HEK293 (cell line): ENCODE data around the gene C17orf50.
A peak's percentile ranks its signal among the peaks of the same experiment; 100 is the strongest.

Source experiments
- KLF10 ChIP-seq: fragments of 450-650 bp; IDR thresholded peaks from 2 replicates; pipeline ENCODE4 v1.5.1; 2018; ENCODE audit warnings: missing biosample characterization, mild to moderate bottlenecking, missing genetic modification characterization
- PRDM1 ChIP-seq: fragments of 450-650 bp; formaldehyde crosslinking; IDR thresholded peaks from 2 replicates; pipeline ENCODE4; 2016; ENCODE audit warnings: missing biosample characterization, missing genetic modification characterization
- PRDM6 ChIP-seq: fragments of 450-650 bp; formaldehyde crosslinking; IDR thresholded peaks from 2 replicates; pipeline ENCODE4 v1.5.1; 2017; ENCODE audit warnings: missing biosample characterization, missing genetic modification characterization
- SP2 ChIP-seq: fragments of 450-650 bp; formaldehyde crosslinking; IDR thresholded peaks from 2 replicates; pipeline ENCODE4 v1.5.1; 2016; ENCODE audit warnings: missing biosample characterization, missing genetic modification characterization
- TRIM28 ChIP-seq: IDR thresholded peaks from 2 replicates; pipeline ENCODE4 v1.6.1; 2011; ENCODE audit warnings: low read length, control low read depth, borderline replicate concordance
- ZNF155 ChIP-seq: fragments of 450-650 bp; formaldehyde crosslinking; IDR thresholded peaks from 2 replicates; pipeline ENCODE4 v1.5.1; 2016; ENCODE audit warnings: missing biosample characterization, missing genetic modification characterization
- ZNF311 ChIP-seq: fragments of 450-650 bp; formaldehyde crosslinking; IDR thresholded peaks from 2 replicates; pipeline ENCODE4 v1.5.1; 2017; ENCODE audit warnings: missing biosample characterization, missing genetic modification characterization, borderline replicate concordance
- ZNF324 ChIP-seq: fragments of 450-650 bp; formaldehyde crosslinking; IDR thresholded peaks from 2 replicates; pipeline ENCODE4 v1.5.1; 2016; ENCODE audit warnings: missing biosample characterization, missing genetic modification characterization
- ZNF335 ChIP-seq: fragments of 450-650 bp; formaldehyde crosslinking; conservative IDR thresholded peaks from 2 replicates; pipeline ENCODE4 v1.5.1; 2016; ENCODE audit warnings: missing biosample characterization, missing genetic modification characterization
- ZNF391 ChIP-seq: fragments of 450-650 bp; formaldehyde crosslinking; IDR thresholded peaks from 2 replicates; pipeline ENCODE4 v1.5.1; 2016; ENCODE audit warnings: low read depth, missing biosample characterization, missing genetic modification characterization, borderline replicate concordance
- ZNF501 ChIP-seq: fragments of 450-650 bp; formaldehyde crosslinking; IDR thresholded peaks from 2 replicates; pipeline ENCODE4 v1.5.1; 2016; ENCODE audit warnings: missing biosample characterization, missing genetic modification characterization
- ZNF518A ChIP-seq: fragments of 450-650 bp; formaldehyde crosslinking; conservative IDR thresholded peaks from 2 replicates; pipeline ENCODE4 v1.5.1; 2016; ENCODE audit warnings: low read depth, missing biosample characterization, missing genetic modification characterization
- ZNF561 ChIP-seq: fragments of 450-650 bp; IDR thresholded peaks from 2 replicates; pipeline ENCODE4 v1.5.1; 2018; ENCODE audit warnings: missing biosample characterization, missing genetic modification characterization, borderline replicate concordance
- ZNF580 ChIP-seq: fragments of 450-650 bp; formaldehyde crosslinking; IDR thresholded peaks from 2 replicates; pipeline ENCODE4 v1.5.1; 2016; ENCODE audit warnings: missing biosample characterization, missing genetic modification characterization
- ZNF843 ChIP-seq: fragments of 450-650 bp; formaldehyde crosslinking; IDR thresholded peaks from 2 replicates; pipeline ENCODE4 v1.5.1; 2016; ENCODE audit warnings: missing biosample characterization, missing genetic modification characterization
- TF ChIP-seq, protein P1 (sequence below): fragments of 450-650 bp; formaldehyde crosslinking; IDR thresholded peaks from 2 replicates; pipeline ENCODE4 v1.5.1; 2016; ENCODE audit warnings: missing biosample characterization, missing genetic modification characterization
- TF ChIP-seq, protein P2 (sequence below): fragments of 450-650 bp; formaldehyde crosslinking; IDR thresholded peaks from 2 replicates; pipeline ENCODE4 v1.5.1; 2016; ENCODE audit warnings: missing biosample characterization, missing genetic modification characterization
- TF ChIP-seq, protein P3 (sequence below): fragments of 450-650 bp; IDR thresholded peaks from 2 replicates; pipeline ENCODE4 v1.5.1; 2018; ENCODE audit warnings: missing biosample characterization, mild to moderate bottlenecking, missing genetic modification characterization
- TF ChIP-seq, protein P4 (sequence below): fragments of 450-650 bp; formaldehyde crosslinking; IDR thresholded peaks from 2 replicates; pipeline ENCODE4 v1.5.1; 2016; ENCODE audit warnings: missing biosample characterization, missing genetic modification characterization
- TF ChIP-seq, protein P5 (sequence below): fragments of 450-650 bp; formaldehyde crosslinking; conservative IDR thresholded peaks from 2 replicates; pipeline ENCODE4 v1.5.1; 2016; ENCODE audit warnings: low read depth, missing biosample characterization, missing genetic modification characterization

C17orf50 gene

GRCh38 chr17:35731239-35731916, 29.3 kb upstream of the C17orf50 start, which contains the start of gene RASL10B (continued):
- TF ChIP-seq ZNF518A (tag by site-specific recombination) (no peak), ZNF391 (no peak), PRDM6 (no peak), TRIM28 (no peak), ZNF311 (no peak), SP2 (peak; percentile 23), ZNF843 (tag by site-specific recombination) (no peak), ZNF580 (tag by site-specific recombination) (0 out of 2 replicates have a peak, but pooled peaks have one; percentile 56), ZNF155 (tag by site-specific recombination) (no peak), PRDM1 (tag by site-specific recombination) (peak; percentile 83), KLF10 (peak; percentile 17; the same call in 1 of the 2 replicates), ZNF561 (tag by site-specific recombination) (peak; percentile 60; the same call in 1 of the 2 replicates), ZNF324 (tag by site-specific recombination) (peak; percentile 19; the same call in 1 of the 2 replicates), ZNF335 (tag by site-specific recombination) (peak; percentile 52), ZNF501 (tag by site-specific recombination) (0 out of 2 replicates have a peak, but pooled peaks have one; percentile 19)
- TF ChIP-seq, protein P1, sequence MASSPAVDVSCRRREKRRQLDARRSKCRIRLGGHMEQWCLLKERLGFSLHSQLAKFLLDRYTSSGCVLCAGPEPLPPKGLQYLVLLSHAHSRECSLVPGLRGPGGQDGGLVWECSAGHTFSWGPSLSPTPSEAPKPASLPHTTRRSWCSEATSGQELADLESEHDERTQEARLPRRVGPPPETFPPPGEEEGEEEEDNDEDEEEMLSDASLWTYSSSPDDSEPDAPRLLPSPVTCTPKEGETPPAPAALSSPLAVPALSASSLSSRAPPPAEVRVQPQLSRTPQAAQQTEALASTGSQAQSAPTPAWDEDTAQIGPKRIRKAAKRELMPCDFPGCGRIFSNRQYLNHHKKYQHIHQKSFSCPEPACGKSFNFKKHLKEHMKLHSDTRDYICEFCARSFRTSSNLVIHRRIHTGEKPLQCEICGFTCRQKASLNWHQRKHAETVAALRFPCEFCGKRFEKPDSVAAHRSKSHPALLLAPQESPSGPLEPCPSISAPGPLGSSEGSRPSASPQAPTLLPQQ (tag by site-specific recombination), result no peak
- TF ChIP-seq, protein P2, sequence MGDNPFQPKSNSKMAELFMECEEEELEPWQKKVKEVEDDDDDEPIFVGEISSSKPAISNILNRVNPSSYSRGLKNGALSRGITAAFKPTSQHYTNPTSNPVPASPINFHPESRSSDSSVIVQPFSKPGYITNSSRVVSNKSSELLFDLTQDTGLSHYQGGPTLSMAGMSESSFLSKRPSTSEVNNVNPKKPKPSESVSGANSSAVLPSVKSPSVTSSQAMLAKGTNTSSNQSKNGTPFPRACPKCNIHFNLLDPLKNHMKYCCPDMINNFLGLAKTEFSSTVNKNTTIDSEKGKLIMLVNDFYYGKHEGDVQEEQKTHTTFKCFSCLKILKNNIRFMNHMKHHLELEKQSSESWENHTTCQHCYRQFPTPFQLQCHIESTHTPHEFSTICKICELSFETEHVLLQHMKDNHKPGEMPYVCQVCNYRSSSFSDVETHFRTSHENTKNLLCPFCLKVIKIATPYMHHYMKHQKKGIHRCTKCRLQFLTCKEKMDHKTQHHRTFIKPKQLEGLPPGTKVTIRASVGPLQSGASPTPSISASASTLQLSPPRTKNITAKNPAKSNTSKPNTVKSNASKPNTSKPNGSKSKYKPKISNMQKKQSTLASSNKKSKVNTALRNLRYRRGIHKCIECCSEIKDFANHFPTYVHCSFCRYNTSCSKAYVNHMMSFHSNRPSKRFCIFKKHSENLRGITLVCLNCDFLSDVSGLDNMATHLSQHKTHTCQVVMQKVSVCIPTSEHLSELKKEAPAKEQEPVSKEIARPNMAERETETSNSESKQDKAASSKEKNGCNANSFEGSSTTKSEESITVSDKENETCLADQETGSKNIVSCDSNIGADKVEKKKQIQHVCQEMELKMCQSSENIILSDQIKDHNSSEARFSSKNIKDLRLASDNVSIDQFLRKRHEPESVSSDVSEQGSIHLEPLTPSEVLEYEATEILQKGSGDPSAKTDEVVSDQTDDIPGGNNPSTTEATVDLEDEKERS, result no peak
- TF ChIP-seq, protein P3, sequence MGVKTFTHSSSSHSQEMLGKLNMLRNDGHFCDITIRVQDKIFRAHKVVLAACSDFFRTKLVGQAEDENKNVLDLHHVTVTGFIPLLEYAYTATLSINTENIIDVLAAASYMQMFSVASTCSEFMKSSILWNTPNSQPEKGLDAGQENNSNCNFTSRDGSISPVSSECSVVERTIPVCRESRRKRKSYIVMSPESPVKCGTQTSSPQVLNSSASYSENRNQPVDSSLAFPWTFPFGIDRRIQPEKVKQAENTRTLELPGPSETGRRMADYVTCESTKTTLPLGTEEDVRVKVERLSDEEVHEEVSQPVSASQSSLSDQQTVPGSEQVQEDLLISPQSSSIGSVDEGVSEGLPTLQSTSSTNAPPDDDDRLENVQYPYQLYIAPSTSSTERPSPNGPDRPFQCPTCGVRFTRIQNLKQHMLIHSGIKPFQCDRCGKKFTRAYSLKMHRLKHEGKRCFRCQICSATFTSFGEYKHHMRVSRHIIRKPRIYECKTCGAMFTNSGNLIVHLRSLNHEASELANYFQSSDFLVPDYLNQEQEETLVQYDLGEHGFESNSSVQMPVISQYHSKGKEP (tag by site-specific recombination), result 0 out of 2 replicates have a peak, but pooled peaks have one; percentile 18
- TF ChIP-seq, protein P4, sequence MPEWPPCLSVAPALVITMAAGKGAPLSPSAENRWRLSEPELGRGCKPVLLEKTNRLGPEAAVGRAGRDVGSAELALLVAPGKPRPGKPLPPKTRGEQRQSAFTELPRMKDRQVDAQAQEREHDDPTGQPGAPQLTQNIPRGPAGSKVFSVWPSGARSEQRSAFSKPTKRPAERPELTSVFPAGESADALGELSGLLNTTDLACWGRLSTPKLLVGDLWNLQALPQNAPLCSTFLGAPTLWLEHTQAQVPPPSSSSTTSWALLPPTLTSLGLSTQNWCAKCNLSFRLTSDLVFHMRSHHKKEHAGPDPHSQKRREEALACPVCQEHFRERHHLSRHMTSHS, result no peak
- TF ChIP-seq, protein P5, sequence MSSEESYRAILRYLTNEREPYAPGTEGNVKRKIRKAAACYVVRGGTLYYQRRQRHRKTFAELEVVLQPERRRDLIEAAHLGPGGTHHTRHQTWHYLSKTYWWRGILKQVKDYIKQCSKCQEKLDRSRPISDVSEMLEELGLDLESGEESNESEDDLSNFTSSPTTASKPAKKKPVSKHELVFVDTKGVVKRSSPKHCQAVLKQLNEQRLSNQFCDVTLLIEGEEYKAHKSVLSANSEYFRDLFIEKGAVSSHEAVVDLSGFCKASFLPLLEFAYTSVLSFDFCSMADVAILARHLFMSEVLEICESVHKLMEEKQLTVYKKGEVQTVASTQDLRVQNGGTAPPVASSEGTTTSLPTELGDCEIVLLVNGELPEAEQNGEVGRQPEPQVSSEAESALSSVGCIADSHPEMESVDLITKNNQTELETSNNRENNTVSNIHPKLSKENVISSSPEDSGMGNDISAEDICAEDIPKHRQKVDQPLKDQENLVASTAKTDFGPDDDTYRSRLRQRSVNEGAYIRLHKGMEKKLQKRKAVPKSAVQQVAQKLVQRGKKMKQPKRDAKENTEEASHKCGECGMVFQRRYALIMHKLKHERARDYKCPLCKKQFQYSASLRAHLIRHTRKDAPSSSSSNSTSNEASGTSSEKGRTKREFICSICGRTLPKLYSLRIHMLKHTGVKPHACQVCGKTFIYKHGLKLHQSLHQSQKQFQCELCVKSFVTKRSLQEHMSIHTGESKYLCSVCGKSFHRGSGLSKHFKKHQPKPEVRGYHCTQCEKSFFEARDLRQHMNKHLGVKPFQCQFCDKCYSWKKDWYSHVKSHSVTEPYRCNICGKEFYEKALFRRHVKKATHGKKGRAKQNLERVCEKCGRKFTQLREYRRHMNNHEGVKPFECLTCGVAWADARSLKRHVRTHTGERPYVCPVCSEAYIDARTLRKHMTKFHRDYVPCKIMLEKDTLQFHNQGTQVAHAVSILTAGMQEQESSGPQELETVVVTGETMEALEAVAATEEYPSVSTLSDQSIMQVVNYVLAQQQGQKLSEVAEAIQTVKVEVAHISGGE, result no peak; the same call in 1 of the 2 replicates
